ENCODE measurements around the gene RBX1. TPM values are rescaled to one million over a fixed set of nuclear protein-coding genes. Genes with fewer than 3 reads are reported as not detected.
"Not testable (repeated sequence)": the region's sequence is repeated elsewhere in the genome, so short reads cannot be mapped to it uniquely, and the experiment has no call there.

RBX1 gene
- total RNA-seq, 1 donor from 2014 or later: 59.3 TPM

- no peak for DNase-seq (ENCODE audit: low spot score)
- intact Hi-C loops (cut with DNase I): no loop called here
Measured at GRCh38 chr22:40966726-40967085, 15.5 kb downstream of the RBX1 start.

- no peak for DNase-seq (ENCODE audit: low spot score)
- intact Hi-C loops (cut with DNase I): no loop called here
Measured at GRCh38 chr22:40967111-40967760, 16.1 kb downstream of the RBX1 start.

DNA sequence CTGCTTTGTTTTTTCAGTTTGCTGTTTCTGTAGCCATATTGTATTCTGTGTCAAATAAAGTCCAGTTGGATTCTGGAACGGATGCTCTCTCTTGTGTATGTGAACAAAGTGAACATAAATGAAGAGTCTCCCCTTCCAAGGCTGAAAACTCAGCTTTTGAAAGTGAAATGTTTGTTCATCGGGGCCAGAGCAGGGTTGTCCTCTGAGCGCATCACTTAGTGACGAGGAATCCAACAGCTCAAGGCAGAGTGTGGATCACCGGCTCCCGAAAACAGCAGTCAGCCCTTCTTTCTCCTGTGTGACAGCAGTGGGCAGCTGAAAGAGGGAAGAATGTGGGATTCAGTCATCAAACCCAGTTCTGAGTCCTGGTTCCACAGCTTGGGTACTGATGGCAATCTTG lies 21.4 kb downstream of the RBX1 start:
- no peak for DNase-seq (ENCODE audit: low spot score)
- intact Hi-C loops (cut with DNase I): no loop called here

GRCh38 chr22:40973144-40973543 lies 22.0 kb downstream of the RBX1 start:
- intact Hi-C loops (cut with DNase I): no loop called here
- peak; percentile 7 for DNase-seq (ENCODE audit: low spot score)

GRCh38 chr22:40975366-40975765 lies 24.2 kb downstream of the RBX1 start:
- no peak for DNase-seq (ENCODE audit: low spot score)
- intact Hi-C loops (cut with DNase I): no loop called here

DNA sequence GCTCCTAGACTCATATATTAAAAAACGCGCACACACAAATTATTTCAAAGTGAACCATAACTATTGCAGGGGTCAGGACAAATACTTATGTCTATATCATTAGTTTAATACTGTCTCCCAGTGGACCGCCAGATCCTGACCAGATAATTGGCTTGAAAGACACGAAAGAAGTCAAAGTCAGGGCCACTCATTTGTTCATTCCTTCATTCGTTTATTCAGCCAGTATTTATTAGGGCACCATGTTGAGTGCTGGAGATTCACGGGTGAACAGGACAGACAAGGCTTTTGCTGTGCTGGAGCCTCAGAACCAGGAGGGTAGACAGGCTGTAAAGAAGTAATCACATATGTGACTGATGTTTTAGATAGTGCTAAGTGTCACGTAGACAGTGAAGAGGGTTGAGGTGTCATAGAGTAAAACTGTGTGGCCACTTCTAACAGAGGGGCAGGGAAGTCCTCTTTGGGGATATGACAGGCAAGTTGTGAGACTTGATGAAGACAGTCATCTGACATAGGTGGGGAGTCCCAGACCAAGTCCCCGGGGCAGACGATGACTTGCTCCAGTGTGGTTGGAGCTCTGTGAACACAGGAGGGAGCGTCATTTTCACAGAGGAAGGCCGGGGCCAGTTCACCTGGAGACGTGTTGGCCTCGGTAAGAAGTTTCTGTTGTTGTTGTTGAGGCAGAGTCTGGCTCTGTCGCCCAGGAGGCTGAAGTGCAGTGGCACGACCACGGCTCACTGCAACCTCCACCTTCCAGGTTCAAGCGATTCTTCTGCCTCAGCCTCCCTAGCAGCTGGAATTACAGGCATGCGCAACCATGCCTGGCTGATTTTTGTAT lies 25.9 kb downstream of the RBX1 start:
- intact Hi-C loops (cut with DNase I): no loop called here
- no peak for DNase-seq (ENCODE audit: low spot score)

GRCh38 chr22:40979198-40979597 lies 28.0 kb downstream of the RBX1 start:
- intact Hi-C loops (cut with DNase I): no loop called here
- no peak for DNase-seq (ENCODE audit: low spot score)

DNA sequence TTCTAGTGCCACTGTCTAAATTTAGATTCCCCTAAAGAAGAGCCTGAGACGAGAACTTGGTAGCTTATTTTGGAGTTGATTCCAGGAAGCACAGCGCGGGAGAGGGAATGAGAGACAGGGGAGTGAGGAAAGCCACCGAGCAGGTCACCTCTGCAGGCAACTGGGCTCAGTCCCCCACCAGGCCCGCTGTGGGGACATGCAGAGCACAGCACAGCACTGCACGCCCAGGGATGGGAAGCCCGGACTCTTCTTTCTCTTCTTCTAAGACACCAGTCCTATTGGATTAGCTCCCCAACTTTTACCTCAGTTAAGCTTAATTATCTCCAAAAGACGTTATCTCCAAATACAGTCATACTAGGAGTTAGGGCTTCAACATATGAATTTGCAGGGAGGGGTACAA lies 28.7 kb downstream of the RBX1 start:
- intact Hi-C loops (cut with DNase I): no loop called here
- DNase-seq (ENCODE audit: low spot score): no peak

DNA sequence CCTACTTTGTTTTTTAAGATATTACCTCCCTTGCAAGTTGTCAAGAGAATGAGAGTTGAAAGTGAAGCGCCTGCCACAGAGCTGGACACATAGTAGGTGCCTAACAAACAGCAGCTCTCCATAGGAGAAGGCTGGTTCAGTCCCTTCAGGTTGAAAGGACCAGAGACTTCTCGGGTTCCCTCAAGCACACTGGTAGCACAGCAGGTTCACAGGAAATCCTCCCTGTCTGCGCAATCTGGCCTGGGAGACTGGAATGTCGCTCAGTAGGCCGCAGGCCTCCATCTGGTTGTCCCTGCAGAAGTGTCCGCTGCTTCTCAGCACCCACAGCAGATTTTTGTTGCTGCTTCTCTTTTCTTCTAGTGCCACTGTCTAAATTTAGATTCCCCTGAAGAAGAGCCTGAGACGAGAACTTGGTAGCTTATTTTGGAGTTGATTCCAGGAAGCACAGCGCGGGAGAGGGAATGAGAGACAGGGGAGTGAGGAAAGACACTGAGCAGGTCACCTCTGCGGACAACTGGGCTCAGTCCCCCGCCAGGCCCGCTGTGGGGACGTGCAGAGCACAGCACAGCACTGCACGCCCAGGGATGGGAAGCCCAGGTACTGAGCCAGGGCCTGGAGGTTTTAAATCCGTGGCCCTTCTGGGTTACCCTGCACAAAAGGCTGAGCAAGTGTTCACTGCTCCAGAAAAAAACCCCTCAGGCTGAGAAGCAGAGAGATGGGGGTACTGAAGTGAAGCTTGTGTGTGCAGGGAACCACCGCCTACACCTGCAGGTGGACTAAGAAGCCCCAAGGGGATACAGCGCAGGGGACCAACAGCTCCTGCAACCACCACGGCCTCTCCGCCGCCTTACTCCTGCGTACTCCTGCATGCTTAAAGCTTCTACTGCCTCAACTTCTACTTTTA lies 31.6 kb downstream of the RBX1 start:
- intact Hi-C loops (cut with DNase I): no loop called here
- no peak for DNase-seq (ENCODE audit: low spot score)

DNA sequence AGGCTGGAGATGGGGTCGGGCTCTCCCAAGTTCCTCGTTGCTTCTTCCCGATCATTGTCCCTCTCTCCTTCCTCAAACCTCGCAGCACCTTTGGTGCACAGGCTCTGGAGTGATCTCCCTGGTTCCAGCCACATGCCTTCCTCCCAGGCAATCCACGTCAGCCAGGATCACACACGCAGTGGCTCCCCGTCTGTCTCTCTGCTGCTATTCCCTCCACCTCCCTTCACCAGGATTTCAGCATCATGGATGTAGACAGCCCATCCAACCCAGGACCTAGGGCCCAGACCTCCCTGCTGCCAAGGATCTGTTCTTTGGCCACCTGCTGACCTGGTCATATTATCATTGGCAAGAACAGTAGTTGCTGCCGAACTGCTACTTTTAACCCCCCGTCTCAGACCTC lies 40.1 kb downstream of the RBX1 start:
- no peak for DNase-seq (ENCODE audit: low spot score)
- intact Hi-C loops (cut with DNase I): no loop called here

DNA sequence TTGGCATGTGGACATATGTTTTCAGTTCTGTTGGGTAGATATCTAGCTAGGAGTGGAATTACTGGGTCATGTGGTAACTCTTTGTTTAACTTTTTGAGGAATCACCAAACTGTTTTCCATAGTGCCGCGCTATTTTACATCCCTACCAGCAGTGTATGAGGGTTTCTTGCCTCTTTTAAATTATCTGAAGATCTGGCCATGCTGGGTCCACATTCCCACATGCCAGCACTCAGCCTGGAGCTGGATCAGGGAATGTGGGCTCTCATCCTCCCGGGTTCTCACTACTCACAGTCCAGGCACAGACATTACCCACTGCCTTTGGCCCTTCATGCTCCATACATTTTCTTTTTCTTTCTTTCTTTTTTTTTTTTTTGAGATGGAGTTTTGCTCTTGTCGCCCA lies 44.6 kb downstream of the RBX1 start:
- intact Hi-C loops (cut with DNase I): no loop called here
- DNase-seq (ENCODE audit: low spot score): no peak

- DNase-seq (ENCODE audit: low spot score): no peak
- intact Hi-C loops (cut with DNase I): no loop called here
Measured at GRCh38 chr22:40997520-40997919, 46.3 kb downstream of the RBX1 start.

DNA sequence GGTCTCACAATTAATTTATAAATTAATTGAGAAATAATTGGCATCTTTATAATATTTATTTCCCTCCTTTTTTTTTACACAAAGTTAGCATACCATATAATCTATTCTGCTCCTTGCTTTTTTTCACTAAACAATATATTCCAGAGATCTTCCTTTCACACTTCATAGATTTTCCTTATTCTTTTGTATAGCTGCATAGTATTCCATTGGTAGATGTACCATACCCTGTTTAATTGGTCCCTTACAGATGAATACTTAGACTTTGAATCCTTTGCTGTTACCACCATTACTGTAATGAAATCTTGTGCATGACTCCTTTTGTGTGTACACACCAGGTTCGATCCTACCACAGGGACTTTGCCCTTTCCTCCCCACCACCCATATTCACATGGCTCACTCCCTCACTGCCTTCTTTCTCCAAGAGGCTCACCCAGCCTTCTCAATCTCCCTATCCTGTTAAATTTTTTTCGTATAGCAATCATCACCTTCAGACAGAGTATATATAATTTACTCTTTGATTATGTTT lies 48.9 kb downstream of the RBX1 start:
- intact Hi-C loops (cut with DNase I): no loop called here
- DNase-seq (ENCODE audit: low spot score): no peak

GRCh38 chr22:41000941-41001721 lies 50.0 kb downstream of the RBX1 start:
- intact Hi-C loops (cut with DNase I): no loop called here
- DNase-seq (ENCODE audit: low spot score): no peak

DNA sequence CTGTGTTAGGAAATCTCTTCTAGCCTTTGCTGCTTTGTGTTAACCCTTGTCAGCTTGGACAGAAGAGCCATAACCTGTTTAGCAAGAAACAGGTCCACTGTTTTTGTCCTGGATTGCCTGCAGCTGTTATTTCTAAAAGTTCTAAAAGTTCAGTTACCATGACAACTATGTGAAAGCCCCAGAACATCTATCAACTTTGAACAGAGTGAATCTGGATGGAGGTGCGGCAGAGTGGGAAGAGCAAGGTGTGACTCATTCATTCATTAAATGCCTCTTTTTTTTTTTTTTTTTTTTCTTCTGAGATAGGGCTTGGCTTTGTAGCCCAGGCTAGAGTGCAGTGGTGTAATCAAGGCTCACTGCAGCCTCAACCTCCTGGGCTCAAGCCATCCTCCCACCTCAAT lies 50.5 kb downstream of the RBX1 start:
- intact Hi-C loops (cut with DNase I): no loop called here

DNA sequence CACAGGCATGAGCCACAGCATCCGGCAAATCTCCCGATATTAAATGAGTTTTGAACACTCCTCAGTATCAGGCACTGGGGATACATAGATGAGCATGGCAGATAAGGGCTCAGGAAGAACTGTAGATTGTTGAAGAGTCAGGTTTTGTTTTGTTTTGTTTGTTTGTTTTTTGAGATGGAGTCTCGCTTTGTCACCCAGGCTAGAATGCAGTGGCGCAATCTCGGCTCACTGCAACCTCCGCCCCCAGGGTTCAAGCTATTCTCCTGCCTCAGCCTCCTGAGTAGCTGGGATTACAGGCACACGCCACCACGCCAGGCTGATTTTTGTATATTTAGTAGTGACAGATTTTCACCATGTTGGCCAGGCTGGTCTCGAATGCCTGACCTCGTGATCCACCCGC lies 51.2 kb downstream of the RBX1 start:
- intact Hi-C loops (cut with DNase I); DNase-seq (ENCODE audit: low spot score): not testable (repeated sequence)

More for the DNA sequence above, 50.5 kb downstream of the RBX1 start:
- no peak for DNase-seq (ENCODE audit: low spot score)

DNA sequence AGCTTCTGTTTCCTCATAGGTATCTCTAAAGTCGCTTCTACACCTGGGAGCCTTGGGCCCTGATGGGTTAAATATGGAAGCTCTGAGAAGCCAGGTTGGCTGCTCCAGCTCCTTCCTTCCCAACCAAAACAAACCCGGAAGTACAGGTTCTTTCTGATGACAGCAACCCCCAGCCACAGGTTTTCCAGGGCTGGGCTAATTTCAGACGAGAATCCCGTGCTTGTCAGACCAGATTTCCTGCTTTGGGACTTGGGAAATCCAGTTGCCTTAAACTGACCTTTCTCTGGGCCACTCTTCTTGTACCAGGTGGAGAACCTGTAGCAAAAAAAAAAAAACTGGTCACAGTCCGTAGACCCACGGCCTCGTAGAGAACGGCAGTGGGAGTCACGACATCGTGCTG lies 51.9 kb downstream of the RBX1 start:
- intact Hi-C loops (cut with DNase I): no loop called here
- no peak for DNase-seq (ENCODE audit: low spot score)

DNA sequence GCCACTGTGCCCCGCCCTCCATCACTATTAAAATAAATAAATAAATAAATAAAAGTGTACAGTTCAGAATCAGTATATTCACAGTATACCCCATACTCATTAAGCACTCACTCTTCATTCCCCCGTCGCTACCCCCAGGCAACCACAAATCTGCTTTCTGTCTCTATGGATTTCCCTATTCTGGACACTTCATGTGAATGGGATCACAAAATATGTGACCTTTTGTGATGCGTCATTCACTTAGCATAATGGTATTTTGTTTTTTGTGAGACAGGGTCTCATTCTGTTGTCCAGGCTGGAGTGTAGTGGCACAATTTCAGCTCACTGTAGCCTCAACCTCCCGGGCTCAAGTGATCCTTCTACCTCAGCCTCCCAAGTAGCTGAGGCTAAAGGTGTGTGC lies 52.8 kb downstream of the RBX1 start:
- no peak for DNase-seq (ENCODE audit: low spot score)
- intact Hi-C loops (cut with DNase I): no loop called here

GRCh38 chr22:41009222-41009948 lies 58.2 kb downstream of the RBX1 start:
- intact Hi-C loops (cut with DNase I): no loop called here
- DNase-seq (ENCODE audit: low spot score): no peak

Measured in cardiac septum (tissue), 1 donor.